DOHH2 (cell line): Measurements from ENCODE around the gene THAP3.
"Not testable (repeated sequence)": the region's sequence is repeated elsewhere in the genome, so short reads cannot be mapped to it uniquely, and the experiment has no call there.

ENCODE experiments used
- H3F3A ChIP-seq: fragments of 200-600 bp; sonication (generic), shearing (Covaris generic); 2 replicates; pipeline ENCODE4 v1.6.0; 2016; ENCODE audit warnings: antibody characterized with exemption, mild to moderate bottlenecking; ENCODE audit not compliant: control insufficient read depth, insufficient read depth
- H3K27ac ChIP-seq: fragments of 200-600 bp; sonication (generic); 2 replicates; pipeline ENCODE4 v1.5.1; 2014; ENCODE audit warnings: low read depth, mild to moderate bottlenecking, low read length, moderate library complexity
- H3K27me3 ChIP-seq: fragments of 200-600 bp; sonication (generic); 2 replicates; pipeline ENCODE4 v1.6.1; 2014; ENCODE audit warnings: mild to moderate bottlenecking, low read length, mixed read lengths; ENCODE audit not compliant: control insufficient read depth
- H3K36me3 ChIP-seq: fragments of 200-600 bp; sonication (generic); 2 replicates; pipeline ENCODE4 v1.6.1; 2014; ENCODE audit warnings: mild to moderate bottlenecking, low read length, moderate library complexity, mixed read lengths; ENCODE audit not compliant: control insufficient read depth
- H3K4me1 ChIP-seq: fragments of 200-600 bp; sonication (generic); 2 replicates; pipeline ENCODE4 v1.6.1; 2014; ENCODE audit warnings: mild to moderate bottlenecking, low read length, mixed read lengths; ENCODE audit not compliant: control insufficient read depth
- H3K4me2 ChIP-seq: fragments of 200-600 bp; sonication (generic); 2 replicates; pipeline ENCODE4 v1.6.0; 2014; ENCODE audit warnings: mild to moderate bottlenecking, low read length, moderate library complexity
- H3K4me3 ChIP-seq: fragments of 200-600 bp; sonication (generic); 2 replicates; pipeline ENCODE4 v1.5.1; 2014; ENCODE audit warnings: mild to moderate bottlenecking, low read length, mixed read lengths
- H3K79me2 ChIP-seq: fragments of 200-600 bp; sonication (generic); 2 replicates; pipeline ENCODE4 v1.6.1; 2014; ENCODE audit warnings: mild to moderate bottlenecking, low read length, mixed read lengths; ENCODE audit not compliant: control insufficient read depth
- H3K9me2 ChIP-seq: fragments of 200-600 bp; sonication (generic); replicated peaks from 2 replicates; pipeline ENCODE4 v1.6.1; 2014; ENCODE audit warnings: mild to moderate bottlenecking, low read length, mixed read lengths; ENCODE audit not compliant: control insufficient read depth
- H3K9me3 ChIP-seq: fragments of 200-600 bp; sonication (generic); 2 replicates; pipeline ENCODE4 v1.6.1; 2014; ENCODE audit warnings: antibody characterized with exemption, low read length, mixed read lengths; ENCODE audit not compliant: control insufficient read depth, insufficient read depth
- H4K20me1 ChIP-seq: fragments of 200-600 bp; sonication (generic); 2 replicates; pipeline ENCODE4 v1.6.0; 2014; ENCODE audit warnings: low read depth, mild to moderate bottlenecking, antibody characterized with exemption, low read length, moderate library complexity; ENCODE audit not compliant: control insufficient read depth, insufficient read depth
- CTCF ChIP-seq: fragments of 200-600 bp; sonication (generic); IDR thresholded peaks from one replicate; pipeline ENCODE4 v1.5.1; 2014; ENCODE audit warnings: antibody characterized with exemption, mild to moderate bottlenecking, low read depth, low read length; ENCODE audit not compliant: poor library complexity, severe bottlenecking
- EZH2phosphoT487 ChIP-seq: fragments of 200-600 bp; sonication (generic); IDR thresholded peaks from 2 replicates; pipeline ENCODE4 v1.6.1; 2017; ENCODE audit warnings: borderline replicate concordance, mild to moderate bottlenecking, antibody characterized with exemption, low read length, moderate library complexity, mixed read lengths

Gene THAP3

GRCh38 chr1:6635161-6635909 lies 10.7 kb downstream of the THAP3 start:
- H3K27ac ChIP-seq: no peak overlapping the region
- H3K4me1 ChIP-seq: no peaks in the 10 kb centered on the region
- no peaks in the 10 kb centered on the region for H3K27me3 ChIP-seq
- H3K79me2 ChIP-seq: no peaks in the 10 kb centered on the region
- H3F3A ChIP-seq: peaks cover 2% of the 10 kb centered on the region; the same call in 1 of the 2 replicates
- no peak overlapping the region for H3K4me2 ChIP-seq
- no peak overlapping the region for H3K4me3 ChIP-seq
- peaks cover 74% of the 10 kb centered on the region for H3K36me3 ChIP-seq
- H3K9me2 ChIP-seq: no peaks in the 10 kb centered on the region
- H3K9me3 ChIP-seq: no peaks in the 10 kb centered on the region
- no peaks in the 10 kb centered on the region for H4K20me1 ChIP-seq
- TF ChIP-seq EZH2phosphoT487 (no peak), CTCF (no peak)

DNA sequence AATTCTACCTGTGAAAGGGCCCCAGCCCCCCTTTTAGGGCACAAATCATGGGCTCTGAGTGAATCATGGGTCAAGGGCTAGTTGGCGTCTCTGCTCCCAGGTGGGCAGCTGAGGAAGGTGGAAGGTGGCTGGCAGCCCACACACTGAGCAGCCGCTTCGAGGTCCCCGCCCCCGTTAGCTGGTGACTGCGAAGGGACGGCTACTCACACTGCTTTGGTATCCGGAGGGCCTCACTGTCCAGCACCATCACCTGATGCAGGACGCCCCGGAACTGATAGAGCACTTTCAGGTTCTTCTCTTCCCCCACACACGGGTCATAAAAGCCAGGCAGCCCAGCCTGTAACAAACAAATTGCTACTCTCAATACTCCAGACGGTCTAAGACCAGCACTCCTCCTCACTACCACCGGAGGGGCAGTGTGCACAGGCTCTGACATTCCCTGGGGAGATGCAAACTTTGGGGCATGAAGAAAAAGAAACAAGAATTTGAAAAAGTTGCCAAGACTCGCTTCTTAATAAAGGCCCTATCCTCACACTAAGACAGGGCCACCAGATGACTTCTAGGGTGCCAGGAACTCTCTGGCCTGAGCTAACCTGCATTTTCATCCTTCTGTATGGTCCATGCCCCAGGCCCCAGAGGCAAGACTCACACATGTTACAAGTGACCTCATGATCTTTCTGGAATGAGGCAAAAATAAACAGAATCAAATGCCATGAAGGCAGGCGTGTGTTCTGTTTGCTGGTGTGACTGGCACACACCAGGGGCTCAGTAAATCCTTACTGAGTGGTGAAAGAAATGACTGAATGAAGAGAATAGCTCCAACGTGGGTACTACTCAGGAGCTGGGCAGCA lies 11.5 kb downstream of the THAP3 start:
- H3K9me2 ChIP-seq: no peaks in the 10 kb centered on the region
- peaks cover 2% of the 10 kb centered on the region; the same call in 1 of the 2 replicates for H3F3A ChIP-seq
- H3K36me3 ChIP-seq: peaks cover 73% of the 10 kb centered on the region
- no peak overlapping the region for H3K27ac ChIP-seq
- no peaks in the 10 kb centered on the region for H3K4me1 ChIP-seq
- no peaks in the 10 kb centered on the region for H3K27me3 ChIP-seq
- H3K4me2 ChIP-seq: no peak overlapping the region
- TF ChIP-seq EZH2phosphoT487 (no peak), CTCF (no peak)
- no peaks in the 10 kb centered on the region for H3K79me2 ChIP-seq
- no peaks in the 10 kb centered on the region for H4K20me1 ChIP-seq
- no peak overlapping the region for H3K4me3 ChIP-seq
- H3K9me3 ChIP-seq: no peaks in the 10 kb centered on the region

GRCh38 chr1:6636778-6637177 lies 12.1 kb downstream of the THAP3 start:
- H3K9me3 ChIP-seq, H3K4me1 ChIP-seq, H3K27ac ChIP-seq, H4K20me1 ChIP-seq, H3K9me2 ChIP-seq, H3K79me2 ChIP-seq, H3K4me2 ChIP-seq, H3K4me3 ChIP-seq, H3F3A ChIP-seq, H3K27me3 ChIP-seq: not testable (repeated sequence)
- H3K36me3 ChIP-seq: peaks cover 77% of the 10 kb centered on the region

GRCh38 chr1:6637770-6638169 lies 13.1 kb downstream of the THAP3 start:
- peaks cover 73% of the 10 kb centered on the region for H3K36me3 ChIP-seq
- no peaks in the 10 kb centered on the region for H3K9me2 ChIP-seq
- H3K27me3 ChIP-seq: no peaks in the 10 kb centered on the region
- no peak overlapping the region for H3K4me3 ChIP-seq
- no peaks in the 10 kb centered on the region for H3K9me3 ChIP-seq
- H3K4me1 ChIP-seq: no peaks in the 10 kb centered on the region
- TF ChIP-seq CTCF (no peak), EZH2phosphoT487 (no peak)
- no peaks in the 10 kb centered on the region for H3K79me2 ChIP-seq
- no peak overlapping the region for H3K27ac ChIP-seq
- H3F3A ChIP-seq: peaks cover 2% of the 10 kb centered on the region; the same call in 1 of the 2 replicates
- H4K20me1 ChIP-seq: no peaks in the 10 kb centered on the region
- H3K4me2 ChIP-seq: no peak overlapping the region
